NCI-H345 (cell line): ENCODE data around the gene CHST6.
"Not testable (repeated sequence)": the region's sequence is repeated elsewhere in the genome, so short reads cannot be mapped to it uniquely, and the experiment has no call there.

Experiments used
- DNase-seq: peaks from one replicate; lab custom pipeline; 2025; lab: John Stamatoyannopoulos, UW

Gene CHST6

DNA sequence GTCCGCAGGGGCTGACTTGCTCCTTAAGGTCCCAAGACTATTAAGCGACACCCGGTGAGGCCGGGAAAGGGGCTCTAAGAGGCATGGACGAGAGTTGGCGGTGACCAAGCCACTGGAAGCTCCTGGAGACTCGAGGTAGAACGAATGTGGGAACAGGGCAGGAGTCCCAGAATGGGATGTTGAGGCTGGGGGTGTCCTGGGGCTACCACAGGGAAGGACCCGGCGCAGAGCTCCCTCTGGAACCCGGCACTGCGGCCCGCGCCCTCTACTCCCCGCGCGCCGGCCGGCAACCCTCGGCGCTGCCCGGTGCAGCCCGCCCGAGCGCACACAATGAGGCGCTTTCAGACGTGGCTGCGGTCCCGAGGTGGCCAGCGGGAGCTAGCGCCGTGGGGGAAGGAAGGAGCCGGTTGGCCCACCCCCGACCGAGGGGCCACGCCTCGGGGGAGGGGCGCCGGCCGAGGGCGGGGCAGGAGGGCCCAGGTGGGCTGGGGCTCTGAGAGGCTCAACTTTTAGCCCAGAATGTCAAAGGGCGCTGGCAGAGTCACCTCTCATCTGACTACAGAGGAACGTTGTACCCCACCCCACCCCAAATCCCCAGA is at the start of gene CHST6:
Gene CHST6 (minus strand): TSS at position 366 of the 599 bp plus-strand sequence. CDS start 15,613 bp downstream, outside the sequence.
- DNase-seq = peak; percentile 18

GRCh38 chr16:75542462-75542861 is 47.2 kb upstream of the CHST6 start:
- not testable (repeated sequence) for DNase-seq

- no peak for DNase-seq
These were observed 46.0 kb upstream of the CHST6 start for GRCh38 chr16:75541236-75541635.

GRCh38 chr16:75538882-75539565 is 43.8 kb upstream of the CHST6 start:
- DNase-seq = not testable (repeated sequence)

DNA sequence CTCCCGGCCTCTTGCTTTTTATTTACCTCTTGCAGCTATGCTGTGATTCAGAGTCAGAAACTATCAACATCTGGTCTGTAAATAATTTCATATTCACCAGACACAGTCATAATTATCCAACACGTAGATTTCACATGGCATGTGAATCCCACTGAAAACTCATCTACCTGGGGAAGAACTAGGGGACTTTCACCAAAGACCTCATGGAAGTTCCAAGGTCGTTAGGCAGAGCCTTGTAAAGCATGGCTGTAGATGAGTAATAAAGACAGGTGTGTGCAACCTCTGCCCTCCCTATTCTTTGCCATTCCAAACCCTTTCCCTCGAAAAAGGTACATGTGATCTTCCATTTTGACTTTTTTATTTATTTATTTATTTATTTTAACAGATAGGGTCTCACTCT is 42.5 kb upstream of the CHST6 start:
- DNase-seq = no peak

DNA sequence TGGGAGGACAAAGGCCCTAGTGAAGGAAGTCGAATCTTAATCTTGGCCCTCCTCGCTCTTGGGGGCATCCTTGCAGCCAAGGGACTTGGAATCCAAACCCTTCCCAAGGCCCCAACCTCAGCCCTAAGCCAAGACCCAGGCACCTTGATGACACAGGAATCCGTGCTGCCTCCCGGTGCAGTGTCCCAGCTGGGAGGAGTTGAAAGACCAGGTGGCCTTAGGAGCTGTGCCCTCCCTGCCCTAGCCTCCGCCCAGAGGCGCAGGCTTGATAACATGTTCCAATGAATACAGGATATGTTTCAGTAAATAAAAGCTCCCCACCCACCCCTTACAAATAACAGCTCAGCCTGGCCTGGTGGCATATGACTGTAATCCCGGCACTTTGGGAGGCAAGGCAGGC is 40.7 kb upstream of the CHST6 start, which contains the start of gene CHST5:
Gene CHST5 (minus strand): TSS at position 208 of the 400 bp plus-strand sequence. CDS start 5,724 bp downstream, outside the sequence.
- DNase-seq = no peak

DNA sequence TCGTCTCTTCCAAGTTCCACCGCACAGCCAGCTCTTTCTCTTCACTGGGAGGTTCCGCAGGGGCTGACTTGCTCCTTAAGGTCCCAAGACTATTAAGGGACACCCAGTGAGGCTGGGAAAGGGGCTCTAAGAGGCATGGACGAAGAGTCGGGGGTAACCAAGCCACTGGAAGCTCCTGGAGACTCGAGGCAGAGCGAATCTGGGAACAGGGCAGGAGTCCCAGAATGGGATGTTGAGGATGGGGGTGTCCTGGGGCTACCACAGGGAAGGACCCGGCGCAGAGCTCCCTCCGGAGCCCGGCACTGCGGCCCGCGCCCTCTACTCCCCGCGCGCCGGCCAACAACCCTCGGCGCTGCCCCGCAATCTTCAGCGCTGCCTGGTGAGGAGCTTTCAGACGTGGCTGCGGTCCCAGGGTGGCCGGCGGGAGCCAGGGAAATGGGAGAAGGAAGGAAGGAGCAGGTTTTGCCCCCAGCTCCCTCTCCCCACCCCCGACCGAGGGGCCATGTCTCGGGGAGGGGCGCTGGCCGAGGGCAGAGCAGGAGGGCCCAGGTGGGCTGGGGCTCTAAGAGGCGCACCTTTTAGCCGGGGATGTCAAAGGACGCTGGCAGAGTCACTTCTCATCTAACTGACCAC is 40.1 kb upstream of the CHST6 start:
- DNase-seq = no peak

DNA sequence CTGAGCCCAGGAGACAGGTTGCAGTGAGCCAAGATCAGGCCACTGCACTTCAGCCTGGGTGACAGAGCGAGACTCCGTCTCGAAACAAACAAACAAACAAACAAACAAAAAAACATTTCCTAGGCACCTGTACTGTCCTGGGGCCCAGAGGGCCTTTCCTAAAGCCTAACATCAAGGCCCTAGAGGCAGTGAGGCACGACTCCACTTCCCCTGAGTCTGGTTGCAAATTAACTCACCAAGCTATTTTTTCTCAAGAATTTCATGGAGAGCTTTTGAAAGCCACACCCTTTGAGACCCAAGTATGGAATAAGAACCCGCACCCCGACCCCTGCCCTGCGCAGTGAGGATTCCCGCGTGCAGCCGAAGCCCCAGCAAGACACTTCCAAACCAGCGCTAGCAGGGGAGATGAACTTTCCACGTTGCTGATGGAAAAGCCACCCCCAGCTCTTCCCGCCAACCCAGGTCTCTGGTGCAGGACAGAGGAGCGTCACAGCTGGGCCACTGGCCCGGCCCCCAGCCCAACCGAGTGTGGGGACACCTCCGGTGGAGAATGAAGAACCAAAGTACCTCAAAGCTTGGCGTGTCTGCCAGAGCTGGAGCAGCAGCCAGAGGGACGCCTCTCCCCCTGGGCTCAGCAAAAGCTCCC is 39.4 kb upstream of the CHST6 start:
- DNase-seq = no peak

DNA sequence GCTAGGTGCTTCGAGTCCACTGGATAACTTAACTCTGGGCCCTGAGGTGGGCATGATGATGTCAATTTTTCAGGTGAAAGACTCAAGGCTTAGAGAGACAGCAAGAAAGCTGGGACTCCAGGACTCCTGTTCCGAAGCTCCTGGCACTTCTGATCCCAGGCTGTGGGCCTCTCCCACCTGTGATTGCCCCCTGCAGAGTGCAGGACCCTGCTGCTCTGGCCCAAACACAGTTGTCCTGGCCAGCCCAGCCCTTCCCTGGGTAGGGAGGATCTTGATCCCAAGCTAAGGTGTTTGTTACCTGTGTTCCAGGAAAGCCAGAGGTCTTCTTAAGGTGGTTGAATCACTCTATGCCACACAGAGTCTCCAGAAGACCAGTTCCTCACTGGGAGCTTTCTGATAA is 37.5 kb upstream of the CHST6 start:
- no peak for DNase-seq

DNA sequence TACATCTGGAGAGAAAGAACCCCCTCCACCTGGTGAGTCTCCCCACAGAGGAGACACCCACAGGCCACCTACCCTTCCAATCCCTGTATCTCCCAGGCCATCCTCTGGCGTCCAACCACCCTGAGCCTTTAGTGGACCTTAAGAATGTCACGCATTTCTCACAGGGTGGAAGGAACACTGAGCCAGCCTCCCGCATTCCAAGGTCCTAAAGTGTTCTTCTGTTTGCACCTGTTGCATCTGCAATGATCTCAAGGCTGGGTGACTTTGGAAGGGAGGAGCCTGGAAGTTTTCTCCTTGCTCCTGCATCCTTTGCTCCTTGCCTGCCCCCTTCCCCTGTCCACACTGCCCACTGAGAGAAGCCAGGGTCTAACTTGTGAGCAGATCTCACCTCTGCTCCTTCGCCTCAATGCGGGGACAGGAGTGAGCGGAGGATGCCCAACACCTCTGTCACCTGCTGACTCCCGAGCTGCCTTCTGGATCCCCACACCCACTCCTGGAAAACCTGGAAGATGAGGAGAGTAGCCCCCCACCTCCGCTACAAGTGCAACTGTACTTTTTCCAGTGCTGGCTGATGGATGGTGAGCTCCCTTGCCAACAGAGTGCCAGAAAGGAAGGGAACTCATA is 37.0 kb upstream of the CHST6 start:
- no peak for DNase-seq

- no peak for DNase-seq
These were observed 34.7 kb upstream of the CHST6 start for GRCh38 chr16:75529959-75530358.

- no peak for DNase-seq
These were observed 34.0 kb upstream of the CHST6 start for GRCh38 chr16:75529056-75529905.

- DNase-seq = no peak
These were observed 32.6 kb upstream of the CHST6 start for GRCh38 chr16:75527825-75528299.

- DNase-seq = no peak
These were observed 31.0 kb upstream of the CHST6 start for GRCh38 chr16:75526032-75526790.

DNA sequence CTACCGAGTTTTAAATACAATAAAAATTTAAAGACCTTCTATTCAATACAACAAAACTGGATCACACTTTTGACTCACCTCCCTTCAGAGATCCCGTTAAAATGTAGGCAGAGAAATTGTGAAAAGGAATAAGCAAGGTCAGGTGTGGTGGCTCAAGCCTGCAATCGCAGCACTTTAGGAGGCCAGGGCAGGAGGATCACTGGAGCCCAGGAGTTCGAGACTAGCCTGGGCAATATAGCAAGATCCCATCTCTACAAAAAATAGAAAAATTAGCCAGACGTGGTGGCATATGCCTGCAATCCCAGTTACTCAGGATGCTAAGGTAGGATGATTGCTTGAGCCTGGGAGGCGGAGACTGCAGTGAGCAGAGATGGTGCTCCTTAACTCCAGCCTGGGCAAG is 23.9 kb upstream of the CHST6 start:
- no peak for DNase-seq

DNA sequence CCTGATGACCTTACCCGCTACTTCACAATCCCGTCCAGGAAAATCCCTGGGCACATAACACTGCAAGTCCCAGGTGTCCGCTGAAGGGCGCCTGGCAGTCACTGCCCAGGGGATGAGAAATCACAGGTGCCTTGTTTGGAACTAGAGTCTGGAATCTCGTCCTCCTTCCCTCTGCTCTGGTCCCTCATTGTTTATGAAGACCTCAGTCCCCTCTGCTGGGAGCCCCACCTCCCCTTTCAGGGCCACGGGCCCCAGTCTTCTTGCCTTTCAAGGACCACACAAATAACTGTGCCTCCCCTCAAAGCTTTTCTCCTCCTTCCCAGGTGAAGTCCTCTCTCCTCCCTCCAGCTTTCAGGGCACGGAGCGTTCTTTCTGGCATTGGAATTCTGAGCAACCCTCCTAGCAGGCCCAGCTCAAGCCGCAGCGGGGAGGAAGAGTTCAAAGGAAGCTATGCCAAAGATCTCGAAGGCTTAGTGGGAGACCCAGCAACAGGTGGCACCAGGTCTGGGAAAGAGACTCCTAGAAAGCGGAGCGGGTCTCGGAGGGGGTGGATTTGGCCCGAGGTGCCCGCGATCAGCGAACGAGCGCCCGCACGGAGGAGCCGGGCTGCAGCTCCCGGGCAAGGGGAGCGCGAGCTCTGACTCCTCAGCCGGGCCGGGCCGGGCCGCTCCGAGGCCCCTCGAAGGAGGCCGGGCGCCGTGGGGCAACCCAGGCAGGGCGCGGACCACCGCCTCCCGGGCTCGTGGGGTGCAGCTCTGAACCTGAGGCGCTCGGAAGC is 21.1 kb upstream of the CHST6 start:
- DNase-seq = peak; percentile 5

DNA sequence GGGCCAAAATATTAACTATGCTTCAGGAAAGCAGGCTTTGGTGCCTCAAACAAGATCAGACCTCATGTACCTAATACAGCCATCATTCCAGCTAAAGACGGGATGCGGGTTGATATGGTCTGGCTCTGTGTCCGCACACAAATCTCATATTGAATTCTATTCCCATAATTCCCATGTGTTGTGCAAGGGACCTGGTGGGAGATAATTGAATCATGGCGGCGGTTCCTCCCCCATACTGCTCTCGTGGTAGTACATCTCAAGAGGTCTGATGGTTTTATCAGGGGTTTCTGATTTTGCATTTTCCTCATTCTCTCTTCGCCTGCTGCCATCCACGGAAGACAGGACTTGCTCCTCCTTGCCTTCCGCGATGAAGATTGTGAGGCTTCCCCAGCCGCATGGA is 19.1 kb upstream of the CHST6 start:
- no peak for DNase-seq

- DNase-seq = no peak
These were observed 11.3 kb upstream of the CHST6 start for GRCh38 chr16:75506574-75506973.

- DNase-seq = no peak
These were observed 10.9 kb upstream of the CHST6 start for GRCh38 chr16:75506107-75506506.

- DNase-seq = no peak
These were observed 8.6 kb upstream of the CHST6 start for GRCh38 chr16:75503801-75504200.
